ENCODE results near the gene OGFOD2. TPM values are rescaled to one million over a fixed set of nuclear protein-coding genes. Genes with fewer than 3 reads are reported as not detected.
A peak's percentile ranks its signal among the peaks of the same experiment; 100 is the strongest.

OGFOD2 gene
- total and polyA plus RNA-seq, 9 of the 15 experiments (the other 6 are each of a cell fraction or from before 2014, with no cell fraction given) = 1.4 to 111 (median 18.5) TPM

DNA sequence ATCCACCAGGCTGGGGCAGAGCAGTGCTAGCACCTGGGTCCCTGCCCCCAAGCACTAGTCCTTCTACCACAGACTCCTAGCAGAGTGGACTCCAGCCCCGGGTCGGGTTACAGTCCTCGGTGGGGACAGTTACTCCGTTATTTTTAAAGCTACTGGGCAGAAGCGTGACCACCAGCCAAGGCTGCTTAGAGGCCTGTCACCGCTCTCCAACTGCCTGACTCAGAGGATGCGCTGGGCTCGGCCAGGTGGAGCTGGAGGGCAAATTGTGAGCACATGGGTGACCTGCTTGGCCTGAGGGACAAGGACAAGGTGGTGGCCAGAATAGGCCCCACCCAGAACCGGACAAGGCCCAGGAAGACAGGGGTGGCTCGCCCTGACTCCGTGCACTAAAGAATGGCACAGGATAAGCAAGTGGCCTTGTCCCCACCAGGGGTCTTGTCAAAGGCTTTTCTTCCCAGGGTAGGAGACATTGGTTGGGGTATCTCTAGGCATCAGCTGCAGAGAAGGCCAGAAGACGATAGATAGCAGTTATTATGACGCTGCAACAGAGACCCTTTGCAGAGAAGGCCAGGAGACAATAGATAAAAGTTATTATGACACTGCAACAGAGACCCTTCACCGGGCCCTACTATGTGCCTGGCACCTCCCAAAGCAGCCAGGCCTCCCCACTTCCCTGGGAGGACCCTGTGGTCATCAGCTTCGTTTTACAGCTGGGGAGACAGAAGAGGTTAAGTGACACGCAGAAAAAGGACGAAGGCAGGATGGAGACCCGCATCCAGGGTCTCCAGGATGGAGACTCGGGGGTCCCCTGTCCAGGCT, 10.4 kb upstream of the OGFOD2 start (continued):
- TF ChIP-seq, protein P1, sequence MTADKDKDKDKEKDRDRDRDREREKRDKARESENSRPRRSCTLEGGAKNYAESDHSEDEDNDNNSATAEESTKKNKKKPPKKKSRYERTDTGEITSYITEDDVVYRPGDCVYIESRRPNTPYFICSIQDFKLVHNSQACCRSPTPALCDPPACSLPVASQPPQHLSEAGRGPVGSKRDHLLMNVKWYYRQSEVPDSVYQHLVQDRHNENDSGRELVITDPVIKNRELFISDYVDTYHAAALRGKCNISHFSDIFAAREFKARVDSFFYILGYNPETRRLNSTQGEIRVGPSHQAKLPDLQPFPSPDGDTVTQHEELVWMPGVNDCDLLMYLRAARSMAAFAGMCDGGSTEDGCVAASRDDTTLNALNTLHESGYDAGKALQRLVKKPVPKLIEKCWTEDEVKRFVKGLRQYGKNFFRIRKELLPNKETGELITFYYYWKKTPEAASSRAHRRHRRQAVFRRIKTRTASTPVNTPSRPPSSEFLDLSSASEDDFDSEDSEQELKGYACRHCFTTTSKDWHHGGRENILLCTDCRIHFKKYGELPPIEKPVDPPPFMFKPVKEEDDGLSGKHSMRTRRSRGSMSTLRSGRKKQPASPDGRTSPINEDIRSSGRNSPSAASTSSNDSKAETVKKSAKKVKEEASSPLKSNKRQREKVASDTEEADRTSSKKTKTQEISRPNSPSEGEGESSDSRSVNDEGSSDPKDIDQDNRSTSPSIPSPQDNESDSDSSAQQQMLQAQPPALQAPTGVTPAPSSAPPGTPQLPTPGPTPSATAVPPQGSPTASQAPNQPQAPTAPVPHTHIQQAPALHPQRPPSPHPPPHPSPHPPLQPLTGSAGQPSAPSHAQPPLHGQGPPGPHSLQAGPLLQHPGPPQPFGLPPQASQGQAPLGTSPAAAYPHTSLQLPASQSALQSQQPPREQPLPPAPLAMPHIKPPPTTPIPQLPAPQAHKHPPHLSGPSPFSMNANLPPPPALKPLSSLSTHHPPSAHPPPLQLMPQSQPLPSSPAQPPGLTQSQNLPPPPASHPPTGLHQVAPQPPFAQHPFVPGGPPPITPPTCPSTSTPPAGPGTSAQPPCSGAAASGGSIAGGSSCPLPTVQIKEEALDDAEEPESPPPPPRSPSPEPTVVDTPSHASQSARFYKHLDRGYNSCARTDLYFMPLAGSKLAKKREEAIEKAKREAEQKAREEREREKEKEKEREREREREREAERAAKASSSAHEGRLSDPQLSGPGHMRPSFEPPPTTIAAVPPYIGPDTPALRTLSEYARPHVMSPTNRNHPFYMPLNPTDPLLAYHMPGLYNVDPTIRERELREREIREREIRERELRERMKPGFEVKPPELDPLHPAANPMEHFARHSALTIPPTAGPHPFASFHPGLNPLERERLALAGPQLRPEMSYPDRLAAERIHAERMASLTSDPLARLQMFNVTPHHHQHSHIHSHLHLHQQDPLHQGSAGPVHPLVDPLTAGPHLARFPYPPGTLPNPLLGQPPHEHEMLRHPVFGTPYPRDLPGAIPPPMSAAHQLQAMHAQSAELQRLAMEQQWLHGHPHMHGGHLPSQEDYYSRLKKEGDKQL (CRISPR knock-in tag; IDR thresholded peaks at IDR 0.05; ENCODE audit: borderline replicate concordance) = no peak
- no peak for TF ChIP-seq RNF2 (IDR thresholded peaks at IDR 0.05)
- no peak for TF ChIP-seq GABPB2 (CRISPR knock-in tag; conservative IDR thresholded peaks at IDR 0.05)
- no peak for TF ChIP-seq NR1H2 (CRISPR knock-in tag; IDR thresholded peaks at IDR 0.05)
- no peak for TF ChIP-seq HMGN3 (IDR thresholded peaks at IDR 0.05; ENCODE audit: borderline replicate concordance, extremely low read depth, insufficient read length, low read depth, low read length)
- TF ChIP-seq ZNF224 (CRISPR knock-in tag; IDR thresholded peaks at IDR 0.05) = no peak
- TF ChIP-seq ZKSCAN8 (CRISPR knock-in tag; IDR thresholded peaks at IDR 0.05) = no peak
- no peak for TF ChIP-seq POU5F1 (IDR thresholded peaks at IDR 0.05; ENCODE audit: borderline replicate concordance, low read depth, low read length, partially characterized antibody)
- peak; percentile 61 for TF ChIP-seq SMAD4 (CRISPR knock-in tag; conservative IDR thresholded peaks at IDR 0.05)
- TF ChIP-seq ZBTB7A (IDR thresholded peaks at IDR 0.05; ENCODE audit: borderline replicate concordance, control insufficient read depth, low read depth, low read length) = peak; percentile 28; the same call in 1 of the 2 replicates
- TF ChIP-seq, protein P2, sequence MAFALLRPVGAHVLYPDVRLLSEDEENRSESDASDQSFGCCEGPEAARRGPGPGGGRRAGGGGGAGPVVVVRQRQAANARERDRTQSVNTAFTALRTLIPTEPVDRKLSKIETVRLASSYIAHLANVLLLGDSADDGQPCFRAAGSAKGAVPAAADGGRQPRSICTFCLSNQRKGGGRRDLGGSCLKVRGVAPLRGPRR (CRISPR knock-in tag; IDR thresholded peaks at IDR 0.05) = no peak
- 0 out of 2 replicates have a peak, but pooled peaks have one; percentile 35 for TF ChIP-seq SMARCA4 (IDR thresholded peaks at IDR 0.05)
- peak; percentile 32; the same call in 1 of the 2 replicates for TF ChIP-seq RBFOX2 (IDR thresholded peaks at IDR 0.05; ENCODE audit: low read depth, low read length)
- peak; percentile 75 for TF ChIP-seq ARID1B (IDR thresholded peaks at IDR 0.05)
- TF ChIP-seq SAFB (IDR thresholded peaks at IDR 0.05; ENCODE audit: borderline replicate concordance, low read depth, low read length) = no peak
- peak; percentile 42; the same call in 1 of the 2 replicates for TF ChIP-seq CTBP1 (IDR thresholded peaks at IDR 0.05; ENCODE audit: borderline replicate concordance)
- TF ChIP-seq, protein P3, sequence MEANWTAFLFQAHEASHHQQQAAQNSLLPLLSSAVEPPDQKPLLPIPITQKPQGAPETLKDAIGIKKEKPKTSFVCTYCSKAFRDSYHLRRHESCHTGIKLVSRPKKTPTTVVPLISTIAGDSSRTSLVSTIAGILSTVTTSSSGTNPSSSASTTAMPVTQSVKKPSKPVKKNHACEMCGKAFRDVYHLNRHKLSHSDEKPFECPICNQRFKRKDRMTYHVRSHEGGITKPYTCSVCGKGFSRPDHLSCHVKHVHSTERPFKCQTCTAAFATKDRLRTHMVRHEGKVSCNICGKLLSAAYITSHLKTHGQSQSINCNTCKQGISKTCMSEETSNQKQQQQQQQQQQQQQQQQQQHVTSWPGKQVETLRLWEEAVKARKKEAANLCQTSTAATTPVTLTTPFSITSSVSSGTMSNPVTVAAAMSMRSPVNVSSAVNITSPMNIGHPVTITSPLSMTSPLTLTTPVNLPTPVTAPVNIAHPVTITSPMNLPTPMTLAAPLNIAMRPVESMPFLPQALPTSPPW (CRISPR knock-in tag; IDR thresholded peaks at IDR 0.05) = 0 out of 2 replicates have a peak, but pooled peaks have one; percentile 10

Measured in K562 (cell line).